Measurements from ENCODE around the gene MRPL1. TPM values are rescaled to one million over a fixed set of nuclear protein-coding genes. Genes with fewer than 3 reads are reported as not detected.

The MRPL1 gene
- total and polyA plus RNA-seq, 9 of the 15 experiments (the other 6 are each of a cell fraction or from before 2014, with no cell fraction given), result 38.4 to 75.7 (median 63.7) TPM

DNA sequence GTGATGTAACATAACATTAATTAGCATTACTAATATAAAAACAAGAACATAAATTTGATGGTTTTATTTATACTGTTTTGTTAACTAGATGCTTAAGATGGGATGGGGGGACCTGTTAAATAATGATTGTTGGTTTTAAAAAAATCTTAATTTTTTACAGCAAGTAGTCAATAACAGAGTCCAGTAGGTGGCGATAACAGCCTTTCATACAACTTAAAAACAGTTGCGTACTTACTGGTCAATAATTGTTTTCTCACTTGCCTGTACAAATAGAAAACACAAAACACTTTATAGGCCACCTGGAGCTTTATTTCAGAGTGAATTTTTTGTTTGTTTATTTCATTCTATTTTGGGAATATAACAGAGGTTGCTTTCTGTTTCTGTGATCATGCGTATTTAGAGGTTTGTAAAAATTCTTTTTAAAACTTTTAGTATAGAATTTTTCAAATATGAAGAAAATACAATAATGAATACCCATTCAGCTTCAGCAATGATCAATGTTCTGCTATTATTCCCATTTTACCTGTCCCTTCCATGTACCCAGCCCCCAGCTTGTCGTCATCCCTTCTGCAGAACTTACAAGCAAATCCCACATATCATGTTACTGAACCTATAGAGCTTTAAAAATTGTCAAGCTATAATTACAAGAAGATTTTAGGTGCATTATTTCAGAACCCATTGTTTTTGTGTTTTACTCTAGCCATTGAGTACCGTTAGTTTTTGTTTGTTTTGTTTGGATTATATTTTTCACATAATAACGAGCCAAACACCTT, 97.1 kb downstream of the MRPL1 start:
- H3K79me2 ChIP-seq (ENCODE audit: control insufficient read depth, insufficient read depth, low read length), result no peaks in the 10 kb centered on the region
- no peaks in the 10 kb centered on the region for H3K9me1 ChIP-seq (ENCODE audit: control insufficient read depth, insufficient read depth, low read length)
- no peaks in the 10 kb centered on the region for H3K36me3 ChIP-seq (ENCODE audit: control insufficient read depth, insufficient read depth, low read length)
- no peak overlapping the region for H3K4me2 ChIP-seq (ENCODE audit: insufficient read depth, low read length)
- intact Hi-C loops (cut with micrococcal nuclease), result loop anchor here (2.0 to 10.0 kb wide), 3 partner anchors 97 to 985 kb away; partner anchors contain the start of gene MRPL1
- 36% methylated on average over 6 of the region's 6 CpGs for WGBS (ENCODE audit: insufficient coverage, low coverage, missing lambda C conversion rate)
- DNase-seq (ENCODE audit: extremely low read depth in 1 of 4, low spot score in 3 of 4) (peak; percentile 34 to 60 (median 45)), ATAC-seq (peak; percentile 66), FAIRE-seq (peak; percentile 70)
- H3K9me3 ChIP-seq (replicated peaks; ENCODE audit: control insufficient read depth, insufficient read depth, low read depth, low read length), result no peaks in the 10 kb centered on the region
- H3K4me1 ChIP-seq (replicated peaks in 1 of 2; ENCODE audit: control insufficient read depth in 2 of 2, insufficient read depth in 2 of 2, low read length in 2 of 2), result no peaks in the 10 kb centered on the region
- in situ Hi-C loops (cut with MboI), result loop anchor here (10.0 kb wide), 1 partner anchor 525 kb away; no protein-coding TSS in a partner anchor
- no peaks in the 10 kb centered on the region for H3K27me3 ChIP-seq (ENCODE audit: control insufficient read depth in 2 of 2, insufficient read depth in 2 of 2, low read length in 2 of 2)
- BruUV-seq (replicated peaks), result no TSS peak
- no peak overlapping the region for H3K9ac ChIP-seq (ENCODE audit: insufficient read depth in 1 of 2, low read depth in 2 of 2, low read length in 2 of 2)
- ChIA-PET CTCF (ENCODE audit: low intra/inter-chr PET ratio) (interaction anchor here (0.7 kb wide), 1 partner anchor 557 kb away, joined by 5 read pairs; no protein-coding TSS in a partner anchor), POLR2A (no interaction called here)
- H3K27ac ChIP-seq (ENCODE audit: extremely low read depth, low read depth, low read length), result no peak overlapping the region
- H2AFZ ChIP-seq (ENCODE audit: low read depth, low read length), result no peak overlapping the region
- H3K4me3 ChIP-seq, result no peak overlapping the region
- H4K20me1 ChIP-seq (replicated peaks; ENCODE audit: control insufficient read depth, insufficient read depth, low read length), result no peaks in the 10 kb centered on the region
- TF ChIP-seq, protein P1, sequence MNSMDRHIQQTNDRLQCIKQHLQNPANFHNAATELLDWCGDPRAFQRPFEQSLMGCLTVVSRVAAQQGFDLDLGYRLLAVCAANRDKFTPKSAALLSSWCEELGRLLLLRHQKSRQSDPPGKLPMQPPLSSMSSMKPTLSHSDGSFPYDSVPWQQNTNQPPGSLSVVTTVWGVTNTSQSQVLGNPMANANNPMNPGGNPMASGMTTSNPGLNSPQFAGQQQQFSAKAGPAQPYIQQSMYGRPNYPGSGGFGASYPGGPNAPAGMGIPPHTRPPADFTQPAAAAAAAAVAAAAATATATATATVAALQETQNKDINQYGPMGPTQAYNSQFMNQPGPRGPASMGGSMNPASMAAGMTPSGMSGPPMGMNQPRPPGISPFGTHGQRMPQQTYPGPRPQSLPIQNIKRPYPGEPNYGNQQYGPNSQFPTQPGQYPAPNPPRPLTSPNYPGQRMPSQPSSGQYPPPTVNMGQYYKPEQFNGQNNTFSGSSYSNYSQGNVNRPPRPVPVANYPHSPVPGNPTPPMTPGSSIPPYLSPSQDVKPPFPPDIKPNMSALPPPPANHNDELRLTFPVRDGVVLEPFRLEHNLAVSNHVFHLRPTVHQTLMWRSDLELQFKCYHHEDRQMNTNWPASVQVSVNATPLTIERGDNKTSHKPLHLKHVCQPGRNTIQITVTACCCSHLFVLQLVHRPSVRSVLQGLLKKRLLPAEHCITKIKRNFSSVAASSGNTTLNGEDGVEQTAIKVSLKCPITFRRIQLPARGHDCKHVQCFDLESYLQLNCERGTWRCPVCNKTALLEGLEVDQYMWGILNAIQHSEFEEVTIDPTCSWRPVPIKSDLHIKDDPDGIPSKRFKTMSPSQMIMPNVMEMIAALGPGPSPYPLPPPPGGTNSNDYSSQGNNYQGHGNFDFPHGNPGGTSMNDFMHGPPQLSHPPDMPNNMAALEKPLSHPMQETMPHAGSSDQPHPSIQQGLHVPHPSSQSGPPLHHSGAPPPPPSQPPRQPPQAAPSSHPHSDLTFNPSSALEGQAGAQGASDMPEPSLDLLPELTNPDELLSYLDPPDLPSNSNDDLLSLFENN (IDR thresholded peaks at IDR 0.05; ENCODE audit: low read depth in 2 of 2, low read length in 2 of 2), result no peak
- TF ChIP-seq, protein P2, sequence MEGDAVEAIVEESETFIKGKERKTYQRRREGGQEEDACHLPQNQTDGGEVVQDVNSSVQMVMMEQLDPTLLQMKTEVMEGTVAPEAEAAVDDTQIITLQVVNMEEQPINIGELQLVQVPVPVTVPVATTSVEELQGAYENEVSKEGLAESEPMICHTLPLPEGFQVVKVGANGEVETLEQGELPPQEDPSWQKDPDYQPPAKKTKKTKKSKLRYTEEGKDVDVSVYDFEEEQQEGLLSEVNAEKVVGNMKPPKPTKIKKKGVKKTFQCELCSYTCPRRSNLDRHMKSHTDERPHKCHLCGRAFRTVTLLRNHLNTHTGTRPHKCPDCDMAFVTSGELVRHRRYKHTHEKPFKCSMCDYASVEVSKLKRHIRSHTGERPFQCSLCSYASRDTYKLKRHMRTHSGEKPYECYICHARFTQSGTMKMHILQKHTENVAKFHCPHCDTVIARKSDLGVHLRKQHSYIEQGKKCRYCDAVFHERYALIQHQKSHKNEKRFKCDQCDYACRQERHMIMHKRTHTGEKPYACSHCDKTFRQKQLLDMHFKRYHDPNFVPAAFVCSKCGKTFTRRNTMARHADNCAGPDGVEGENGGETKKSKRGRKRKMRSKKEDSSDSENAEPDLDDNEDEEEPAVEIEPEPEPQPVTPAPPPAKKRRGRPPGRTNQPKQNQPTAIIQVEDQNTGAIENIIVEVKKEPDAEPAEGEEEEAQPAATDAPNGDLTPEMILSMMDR (IDR thresholded peaks at IDR 0.05 in 2 of 3, conservative IDR thresholded peaks at IDR 0.05 in 1 of 3; ENCODE audit: insufficient read depth in 2 of 3, low read depth in 1 of 3, low read length in 3 of 3), result peak; percentile 43 to 64 (median 44); a peak in 3 of 6 replicates
- TF ChIP-seq NFIX (CRISPR knock-in tag; IDR thresholded peaks at IDR 0.05; ENCODE audit: low read depth) (no peak), ATF1 (CRISPR knock-in tag; IDR thresholded peaks at IDR 0.05) (no peak), ATF1 (tag; IDR thresholded peaks at IDR 0.05) (no peak), CREB1 (IDR thresholded peaks at IDR 0.05) (no peak), CREB1 (CRISPR knock-in tag; IDR thresholded peaks at IDR 0.05) (no peak), KLF16 (IDR thresholded peaks at IDR 0.05) (no peak)
- TF ChIP-seq, protein P3, sequence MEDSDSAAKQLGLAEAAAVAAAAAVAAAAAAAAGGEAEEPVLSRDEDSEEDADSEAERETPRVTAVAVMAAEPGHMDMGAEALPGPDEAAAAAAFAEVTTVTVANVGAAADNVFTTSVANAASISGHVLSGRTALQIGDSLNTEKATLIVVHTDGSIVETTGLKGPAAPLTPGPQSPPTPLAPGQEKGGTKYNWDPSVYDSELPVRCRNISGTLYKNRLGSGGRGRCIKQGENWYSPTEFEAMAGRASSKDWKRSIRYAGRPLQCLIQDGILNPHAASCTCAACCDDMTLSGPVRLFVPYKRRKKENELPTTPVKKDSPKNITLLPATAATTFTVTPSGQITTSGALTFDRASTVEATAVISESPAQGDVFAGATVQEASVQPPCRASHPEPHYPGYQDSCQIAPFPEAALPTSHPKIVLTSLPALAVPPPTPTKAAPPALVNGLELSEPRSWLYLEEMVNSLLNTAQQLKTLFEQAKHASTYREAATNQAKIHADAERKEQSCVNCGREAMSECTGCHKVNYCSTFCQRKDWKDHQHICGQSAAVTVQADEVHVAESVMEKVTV (CRISPR knock-in tag; IDR thresholded peaks at IDR 0.05), result peak; percentile 59
- TF ChIP-seq, protein P4, sequence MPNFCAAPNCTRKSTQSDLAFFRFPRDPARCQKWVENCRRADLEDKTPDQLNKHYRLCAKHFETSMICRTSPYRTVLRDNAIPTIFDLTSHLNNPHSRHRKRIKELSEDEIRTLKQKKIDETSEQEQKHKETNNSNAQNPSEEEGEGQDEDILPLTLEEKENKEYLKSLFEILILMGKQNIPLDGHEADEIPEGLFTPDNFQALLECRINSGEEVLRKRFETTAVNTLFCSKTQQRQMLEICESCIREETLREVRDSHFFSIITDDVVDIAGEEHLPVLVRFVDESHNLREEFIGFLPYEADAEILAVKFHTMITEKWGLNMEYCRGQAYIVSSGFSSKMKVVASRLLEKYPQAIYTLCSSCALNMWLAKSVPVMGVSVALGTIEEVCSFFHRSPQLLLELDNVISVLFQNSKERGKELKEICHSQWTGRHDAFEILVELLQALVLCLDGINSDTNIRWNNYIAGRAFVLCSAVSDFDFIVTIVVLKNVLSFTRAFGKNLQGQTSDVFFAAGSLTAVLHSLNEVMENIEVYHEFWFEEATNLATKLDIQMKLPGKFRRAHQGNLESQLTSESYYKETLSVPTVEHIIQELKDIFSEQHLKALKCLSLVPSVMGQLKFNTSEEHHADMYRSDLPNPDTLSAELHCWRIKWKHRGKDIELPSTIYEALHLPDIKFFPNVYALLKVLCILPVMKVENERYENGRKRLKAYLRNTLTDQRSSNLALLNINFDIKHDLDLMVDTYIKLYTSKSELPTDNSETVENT (CRISPR knock-in tag; IDR thresholded peaks at IDR 0.05), result no peak

All from K562 (cell line).